ENCODE data around the gene WDR72.
"Not testable (repeated sequence)": the region's sequence is repeated elsewhere in the genome, so short reads cannot be mapped to it uniquely, and the experiment has no call there.

The WDR72 gene

GRCh38 chr15:53739651-53740050 is 19.8 kb downstream of the WDR72 start:
- H3K27me3 Mint-ChIP-seq, result peaks cover 6% of the 10 kb centered on the region
- H3K36me3 Mint-ChIP-seq (ENCODE audit: low read depth), result no peaks in the 10 kb centered on the region
- H3K4me3 Mint-ChIP-seq, result no peak overlapping the region
- no peak for DNase-seq
- H3K9me3 Mint-ChIP-seq, result no peaks in the 10 kb centered on the region
- H3K4me1 Mint-ChIP-seq (ENCODE audit: low read depth), result no peaks in the 10 kb centered on the region
- H3K27ac Mint-ChIP-seq, result no peak overlapping the region

- H3K36me3 Mint-ChIP-seq (ENCODE audit: low read depth), result no peaks in the 10 kb centered on the region
- H3K4me3 Mint-ChIP-seq, result no peak overlapping the region
- no peaks in the 10 kb centered on the region for H3K9me3 Mint-ChIP-seq
- H3K4me1 Mint-ChIP-seq (ENCODE audit: low read depth), result no peaks in the 10 kb centered on the region
- peaks cover 6% of the 10 kb centered on the region for H3K27me3 Mint-ChIP-seq
- no peak overlapping the region for H3K27ac Mint-ChIP-seq
- no peak for DNase-seq
Observed at GRCh38 chr15:53739187-53739586, 20.3 kb downstream of the WDR72 start.

- Mint-ChIP-seq H3K27me3 (peaks cover 8% of the 10 kb centered on the region), H3K36me3 (ENCODE audit: low read depth) (no peaks in the 10 kb centered on the region), H3K4me1 (ENCODE audit: low read depth) (no peaks in the 10 kb centered on the region), H3K4me3 (no peak overlapping the region), H3K9me3 (no peaks in the 10 kb centered on the region), H3K27ac (no peak overlapping the region)
- DNase-seq, result no peak
Observed at GRCh38 chr15:53721334-53722087, 38.0 kb downstream of the WDR72 start.

- Mint-ChIP-seq H3K27me3 (no peaks in the 10 kb centered on the region), H3K27ac (no peak overlapping the region), H3K36me3 (ENCODE audit: low read depth) (no peaks in the 10 kb centered on the region), H3K4me1 (ENCODE audit: low read depth) (no peaks in the 10 kb centered on the region), H3K9me3 (no peaks in the 10 kb centered on the region), H3K4me3 (no peak overlapping the region)
- no peak for DNase-seq
Observed at GRCh38 chr15:53716909-53717876, 42.3 kb downstream of the WDR72 start.

- Mint-ChIP-seq H3K27me3 (peaks cover 4% of the 10 kb centered on the region), H3K27ac (no peak overlapping the region), H3K4me1 (ENCODE audit: low read depth) (no peaks in the 10 kb centered on the region), H3K4me3 (no peak overlapping the region), H3K36me3 (ENCODE audit: low read depth) (no peaks in the 10 kb centered on the region), H3K9me3 (no peaks in the 10 kb centered on the region)
- no peak for DNase-seq
Observed at GRCh38 chr15:53713218-53713617, 46.2 kb downstream of the WDR72 start.

GRCh38 chr15:53710906-53711305 is 48.6 kb downstream of the WDR72 start:
- Mint-ChIP-seq H3K36me3 (ENCODE audit: low read depth) (no peaks in the 10 kb centered on the region), H3K27me3 (peaks cover 9% of the 10 kb centered on the region), H3K9me3 (no peaks in the 10 kb centered on the region), H3K27ac (no peak overlapping the region), H3K4me1 (ENCODE audit: low read depth) (no peaks in the 10 kb centered on the region), H3K4me3 (no peak overlapping the region)
- DNase-seq, result no peak

GRCh38 chr15:53709821-53710220 is 49.6 kb downstream of the WDR72 start:
- DNase-seq, result no peak

GRCh38 chr15:53695365-53695764 is 64.1 kb downstream of the WDR72 start:
- no peak overlapping the region for H3K4me3 Mint-ChIP-seq
- DNase-seq, result no peak
- no peaks in the 10 kb centered on the region for H3K36me3 Mint-ChIP-seq (ENCODE audit: low read depth)
- no peaks in the 10 kb centered on the region for H3K27me3 Mint-ChIP-seq
- H3K27ac Mint-ChIP-seq, result no peak overlapping the region
- H3K4me1 Mint-ChIP-seq (ENCODE audit: low read depth), result no peaks in the 10 kb centered on the region
- H3K9me3 Mint-ChIP-seq, result peaks cover 2% of the 10 kb centered on the region

More at GRCh38 chr15:53709821-53710220, 49.6 kb downstream of the WDR72 start:
- Mint-ChIP-seq H3K4me3 (no peak overlapping the region), H3K36me3 (ENCODE audit: low read depth) (no peaks in the 10 kb centered on the region), H3K9me3 (no peaks in the 10 kb centered on the region), H3K27ac (no peak overlapping the region), H3K4me1 (ENCODE audit: low read depth) (no peaks in the 10 kb centered on the region), H3K27me3 (peaks cover 9% of the 10 kb centered on the region)

- DNase-seq, result no peak
- no peaks in the 10 kb centered on the region for H3K4me1 Mint-ChIP-seq (ENCODE audit: low read depth)
Observed at GRCh38 chr15:53694476-53694874, 65.0 kb downstream of the WDR72 start.

GRCh38 chr15:53693729-53694475 is 65.6 kb downstream of the WDR72 start:
- DNase-seq, result no peak
- Mint-ChIP-seq H3K27me3 (no peaks in the 10 kb centered on the region), H3K36me3 (ENCODE audit: low read depth) (no peaks in the 10 kb centered on the region), H3K4me1 (ENCODE audit: low read depth) (no peaks in the 10 kb centered on the region), H3K27ac (no peak overlapping the region), H3K9me3 (peaks cover 3% of the 10 kb centered on the region), H3K4me3 (no peak overlapping the region)

More at GRCh38 chr15:53694476-53694874, 65.0 kb downstream of the WDR72 start:
- H3K27me3 Mint-ChIP-seq, result no peaks in the 10 kb centered on the region
- no peaks in the 10 kb centered on the region for H3K36me3 Mint-ChIP-seq (ENCODE audit: low read depth)
- no peak overlapping the region for H3K27ac Mint-ChIP-seq
- H3K4me3 Mint-ChIP-seq, result no peak overlapping the region
- peaks cover 3% of the 10 kb centered on the region for H3K9me3 Mint-ChIP-seq

- H3K27ac Mint-ChIP-seq; H3K4me1 Mint-ChIP-seq (ENCODE audit: low read depth); H3K36me3 Mint-ChIP-seq (ENCODE audit: low read depth); H3K27me3 Mint-ChIP-seq; H3K9me3 Mint-ChIP-seq; H3K4me3 Mint-ChIP-seq; DNase-seq: not testable (repeated sequence)
Observed at GRCh38 chr15:53684162-53684561, 75.3 kb downstream of the WDR72 start.

- Mint-ChIP-seq H3K27ac (no peak overlapping the region), H3K27me3 (no peaks in the 10 kb centered on the region), H3K4me1 (ENCODE audit: low read depth) (no peaks in the 10 kb centered on the region), H3K36me3 (ENCODE audit: low read depth) (no peaks in the 10 kb centered on the region), H3K9me3 (no peaks in the 10 kb centered on the region), H3K4me3 (no peak overlapping the region)
- DNase-seq, result no peak
Observed at GRCh38 chr15:53681056-53681455, 78.4 kb downstream of the WDR72 start.

GRCh38 chr15:53675832-53676231 is 83.6 kb downstream of the WDR72 start:
- H3K27me3 Mint-ChIP-seq, result no peaks in the 10 kb centered on the region
- no peak overlapping the region for H3K27ac Mint-ChIP-seq
- no peak for DNase-seq
- H3K36me3 Mint-ChIP-seq (ENCODE audit: low read depth), result no peaks in the 10 kb centered on the region
- no peaks in the 10 kb centered on the region for H3K4me1 Mint-ChIP-seq (ENCODE audit: low read depth)
- H3K9me3 Mint-ChIP-seq, result no peaks in the 10 kb centered on the region
- H3K4me3 Mint-ChIP-seq, result no peak overlapping the region

- Mint-ChIP-seq H3K27ac (no peak overlapping the region), H3K4me1 (ENCODE audit: low read depth) (no peaks in the 10 kb centered on the region), H3K4me3 (no peak overlapping the region), H3K9me3 (no peaks in the 10 kb centered on the region), H3K36me3 (ENCODE audit: low read depth) (no peaks in the 10 kb centered on the region), H3K27me3 (no peaks in the 10 kb centered on the region)
- no peak for DNase-seq
Observed at GRCh38 chr15:53671545-53671944, 87.9 kb downstream of the WDR72 start.
